Measurements from ENCODE around the gene TEAD3.

Gene TEAD3

DNA sequence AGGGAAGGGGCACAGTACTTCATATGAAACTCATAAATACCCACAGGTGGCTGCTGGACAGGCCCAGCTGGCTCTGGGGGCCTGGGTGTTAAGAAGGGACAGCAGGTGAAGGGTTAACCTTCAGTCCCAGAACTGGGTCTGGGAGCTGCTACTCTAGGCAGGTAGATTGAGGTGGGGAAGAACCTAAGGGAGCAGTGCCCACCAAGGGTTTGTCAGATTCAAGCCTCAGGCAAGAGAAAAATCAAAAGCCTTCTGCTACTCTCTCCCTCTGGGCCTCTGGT is 23.1 kb downstream of the TEAD3 start:
- Histone ChIP-seq H3K36me3 (ENCODE audit: insufficient read depth, low read length) (peaks cover 48% of the 10 kb centered on the region), H3K27me3 (ENCODE audit: insufficient read depth, low read length) (no peaks in the 10 kb centered on the region), H3K4me3 (ENCODE audit: low read length) (no peak overlapping the region), H2AFZ (ENCODE audit: low read depth, low read length) (no peak overlapping the region), H3K9me3 (ENCODE audit: low read length) (no peaks in the 10 kb centered on the region), H3K4me1 (ENCODE audit: insufficient read depth, low read length) (peaks cover 24% of the 10 kb centered on the region)

DNA sequence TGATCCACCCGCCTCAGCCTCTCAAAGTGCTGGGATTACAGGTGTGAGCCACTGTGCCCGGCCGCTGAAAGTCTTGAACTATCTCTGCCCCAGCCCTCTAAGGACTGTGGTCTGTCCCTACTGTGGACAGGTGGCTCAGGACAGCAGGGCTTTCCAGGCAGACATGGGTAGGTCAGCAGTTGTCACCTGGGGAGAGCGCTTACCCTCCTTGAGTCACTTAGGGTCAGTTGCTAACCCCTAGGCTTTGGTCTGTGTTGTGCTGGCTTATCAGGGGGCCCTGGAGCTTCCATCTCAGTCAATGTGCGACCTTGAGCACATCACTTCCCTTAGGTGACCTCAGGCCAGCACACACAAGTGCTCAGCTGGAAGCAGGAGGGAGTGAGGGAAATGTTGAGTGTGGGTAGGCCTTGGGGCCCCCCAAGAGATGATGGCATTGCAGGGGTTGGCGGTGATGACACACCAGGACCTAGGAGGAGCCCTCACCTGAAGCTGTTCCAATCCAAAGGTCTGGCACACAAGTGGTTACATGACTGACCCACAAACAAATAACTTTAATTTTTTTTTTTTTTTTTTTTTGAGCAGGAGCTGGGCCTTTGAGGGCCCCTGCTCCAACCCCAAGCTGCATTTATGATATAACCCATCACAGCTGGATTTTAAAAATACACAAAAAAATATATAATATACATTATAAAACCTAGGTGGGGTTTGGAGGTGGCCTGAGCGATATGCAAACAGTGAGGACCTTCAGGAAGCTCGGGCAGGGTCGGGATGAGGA is 23.6 kb downstream of the TEAD3 start:
- Histone ChIP-seq H3K4me3 (ENCODE audit: low read length) (no peak overlapping the region), H3K9me3 (ENCODE audit: low read length) (no peaks in the 10 kb centered on the region), H3K36me3 (ENCODE audit: insufficient read depth, low read length) (peaks cover 48% of the 10 kb centered on the region), H2AFZ (ENCODE audit: low read depth, low read length) (no peak overlapping the region), H3K27me3 (ENCODE audit: insufficient read depth, low read length) (no peaks in the 10 kb centered on the region), H3K4me1 (ENCODE audit: insufficient read depth, low read length) (peaks cover 24% of the 10 kb centered on the region)

DNA sequence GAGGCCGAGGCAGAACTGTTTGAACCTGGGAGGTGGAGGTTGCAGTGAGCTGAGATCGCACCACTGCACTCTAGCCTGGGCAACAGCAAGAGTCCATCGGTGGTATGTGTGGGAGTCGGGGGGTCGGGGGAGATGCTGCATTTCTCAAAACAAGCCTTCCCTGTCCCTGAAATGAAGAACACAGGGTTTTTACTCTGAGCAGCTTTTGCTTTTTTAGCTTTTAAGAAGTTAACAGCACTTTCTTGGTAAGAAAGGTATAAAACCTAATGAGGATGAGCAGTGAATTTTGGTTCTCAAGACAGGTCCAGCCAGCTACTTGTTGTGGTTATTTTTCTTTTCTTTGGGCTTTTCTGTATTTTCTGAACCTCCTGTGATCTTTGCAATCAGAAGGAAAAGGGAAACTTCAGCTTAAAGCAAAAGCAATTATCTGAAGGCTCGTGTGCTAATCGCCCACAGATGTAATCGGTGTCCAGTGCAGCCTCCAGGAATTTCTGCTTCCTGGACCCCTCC is 25.0 kb downstream of the TEAD3 start:
- H3K4me1 ChIP-seq (ENCODE audit: insufficient read depth, low read length): peaks cover 18% of the 10 kb centered on the region

DNA sequence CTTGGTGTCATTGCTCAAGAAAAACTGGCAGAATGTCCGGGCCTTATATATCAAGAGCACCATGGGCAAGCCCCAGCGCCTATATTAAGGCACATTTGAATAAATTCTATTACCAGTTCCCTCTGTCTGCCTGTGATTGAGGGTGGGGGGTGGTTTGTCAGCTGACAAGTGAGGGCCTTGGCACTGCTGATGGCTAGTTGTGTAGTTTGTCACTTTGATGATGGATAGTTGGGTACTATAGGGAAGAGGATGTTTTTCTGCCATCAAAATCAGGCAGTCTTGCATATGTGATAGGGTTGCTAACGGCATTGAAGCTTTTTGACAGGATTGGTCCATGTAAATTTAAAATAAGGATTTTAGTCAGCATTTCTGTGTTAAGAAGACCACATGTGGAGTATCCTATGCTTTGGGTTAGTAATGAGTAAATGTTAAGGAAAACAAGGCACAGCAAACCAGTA is 26.2 kb downstream of the TEAD3 start:
- H3K36me3 ChIP-seq (ENCODE audit: insufficient read depth, low read length): peaks cover 49% of the 10 kb centered on the region
- no peak overlapping the region for H3K4me3 ChIP-seq (ENCODE audit: low read length)
- no peaks in the 10 kb centered on the region for H3K27me3 ChIP-seq (ENCODE audit: insufficient read depth, low read length)
- no peaks in the 10 kb centered on the region for H3K9me3 ChIP-seq (ENCODE audit: low read length)
- no peak overlapping the region for H2AFZ ChIP-seq (ENCODE audit: low read depth, low read length)
- peaks cover 18% of the 10 kb centered on the region for H3K4me1 ChIP-seq (ENCODE audit: insufficient read depth, low read length)

More for the DNA sequence above, 25.0 kb downstream of the TEAD3 start:
- Histone ChIP-seq H3K4me3 (ENCODE audit: low read length) (no peak overlapping the region), H2AFZ (ENCODE audit: low read depth, low read length) (no peak overlapping the region), H3K36me3 (ENCODE audit: insufficient read depth, low read length) (peaks cover 49% of the 10 kb centered on the region), H3K27me3 (ENCODE audit: insufficient read depth, low read length) (no peaks in the 10 kb centered on the region), H3K9me3 (ENCODE audit: low read length) (no peaks in the 10 kb centered on the region)

DNA sequence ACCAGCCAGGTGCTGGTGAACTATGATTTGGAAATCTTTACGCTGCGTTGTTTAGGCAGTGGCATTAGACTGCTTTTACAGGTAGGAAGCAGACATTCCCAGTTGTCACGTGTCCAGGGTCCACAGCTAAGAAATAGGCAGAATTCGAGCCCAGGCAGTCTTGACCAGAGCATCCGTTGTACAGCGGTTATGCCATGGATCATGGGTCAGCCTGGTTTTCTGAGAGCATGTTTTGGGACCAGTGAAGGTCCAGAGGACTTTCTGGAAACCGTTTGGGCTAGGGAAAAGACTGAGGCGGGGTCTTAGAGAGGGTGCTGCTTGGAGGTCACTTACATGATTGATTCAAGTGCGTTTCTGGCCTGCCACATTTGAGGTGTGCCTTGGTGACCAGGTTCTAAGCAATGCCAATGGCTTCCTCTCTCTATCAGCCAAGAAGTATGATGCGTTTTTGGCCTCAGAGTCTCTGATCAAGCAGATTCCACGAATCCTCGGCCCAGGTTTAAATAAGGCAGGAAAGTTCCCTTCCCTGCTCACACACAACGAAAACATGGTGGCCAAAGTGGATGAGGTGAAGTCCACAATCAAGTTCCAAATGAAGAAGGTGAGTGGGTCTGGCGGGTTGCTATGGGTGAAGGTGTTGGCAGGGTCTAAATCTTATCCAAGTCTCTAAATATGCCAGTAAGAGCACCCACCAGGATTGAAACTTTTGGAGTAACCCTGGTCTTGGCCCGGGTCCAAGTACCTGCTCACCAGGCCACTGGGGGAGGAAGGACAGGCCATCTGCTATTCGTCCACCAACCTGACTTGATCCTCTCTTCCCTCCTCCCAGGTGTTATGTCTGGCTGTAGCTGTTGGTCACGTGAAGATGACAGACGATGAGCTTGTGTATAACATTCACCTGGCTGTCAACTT is 26.9 kb downstream of the TEAD3 start:
- peaks cover 18% of the 10 kb centered on the region for H3K4me1 ChIP-seq (ENCODE audit: insufficient read depth, low read length)
- no peak overlapping the region for H2AFZ ChIP-seq (ENCODE audit: low read depth, low read length)
- H3K27me3 ChIP-seq (ENCODE audit: insufficient read depth, low read length): no peaks in the 10 kb centered on the region
- H3K9me3 ChIP-seq (ENCODE audit: low read length): no peaks in the 10 kb centered on the region
- H3K36me3 ChIP-seq (ENCODE audit: insufficient read depth, low read length): peaks cover 42% of the 10 kb centered on the region
- H3K4me3 ChIP-seq (ENCODE audit: low read length): peak overlapping the region; percentile 62

DNA sequence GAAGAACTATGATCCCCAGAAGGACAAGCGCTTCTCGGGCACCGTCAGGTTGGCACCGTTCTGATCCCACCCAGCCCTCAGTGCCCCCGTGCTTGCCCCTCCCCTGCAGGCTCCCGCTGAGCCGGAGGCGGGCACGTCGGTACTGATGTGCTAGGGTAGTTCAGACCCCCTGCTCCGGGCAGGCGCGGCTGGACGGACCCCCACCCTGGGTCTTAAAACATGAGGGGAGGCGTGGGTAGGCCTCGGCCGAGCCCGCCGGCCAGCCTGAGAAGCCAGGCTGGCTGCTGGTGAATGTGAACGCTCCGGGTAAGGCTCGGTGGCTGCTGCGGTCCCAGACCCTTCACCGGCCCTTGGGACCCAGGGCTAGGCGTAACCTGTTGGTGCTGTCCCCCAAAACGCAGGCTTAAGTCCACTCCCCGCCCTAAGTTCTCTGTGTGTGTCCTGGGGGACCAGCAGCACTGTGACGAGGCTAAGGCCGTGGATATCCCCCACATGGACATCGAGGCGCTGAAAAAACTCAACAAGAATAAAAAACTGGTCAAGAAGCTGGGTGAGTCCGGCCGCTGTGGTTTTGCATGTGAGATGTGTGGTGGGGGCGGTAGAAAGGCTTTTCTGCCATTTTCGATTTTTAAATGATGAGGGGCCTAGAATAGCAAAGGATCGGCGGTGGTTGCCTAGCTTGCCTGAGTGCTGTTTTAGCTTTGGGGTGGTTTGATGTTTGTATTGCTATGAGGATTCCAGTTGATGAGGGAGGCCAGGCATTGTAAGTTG is 27.7 kb downstream of the TEAD3 start:
- peaks cover 40% of the 10 kb centered on the region for H3K36me3 ChIP-seq (ENCODE audit: insufficient read depth, low read length)
- H3K9me3 ChIP-seq (ENCODE audit: low read length): no peaks in the 10 kb centered on the region
- H3K27me3 ChIP-seq (ENCODE audit: insufficient read depth, low read length): no peaks in the 10 kb centered on the region
- H3K4me3 ChIP-seq (ENCODE audit: low read length): peak overlapping the region; percentile 62
- H2AFZ ChIP-seq (ENCODE audit: low read depth, low read length): no peak overlapping the region
- H3K4me1 ChIP-seq (ENCODE audit: insufficient read depth, low read length): peaks cover 18% of the 10 kb centered on the region

DNA sequence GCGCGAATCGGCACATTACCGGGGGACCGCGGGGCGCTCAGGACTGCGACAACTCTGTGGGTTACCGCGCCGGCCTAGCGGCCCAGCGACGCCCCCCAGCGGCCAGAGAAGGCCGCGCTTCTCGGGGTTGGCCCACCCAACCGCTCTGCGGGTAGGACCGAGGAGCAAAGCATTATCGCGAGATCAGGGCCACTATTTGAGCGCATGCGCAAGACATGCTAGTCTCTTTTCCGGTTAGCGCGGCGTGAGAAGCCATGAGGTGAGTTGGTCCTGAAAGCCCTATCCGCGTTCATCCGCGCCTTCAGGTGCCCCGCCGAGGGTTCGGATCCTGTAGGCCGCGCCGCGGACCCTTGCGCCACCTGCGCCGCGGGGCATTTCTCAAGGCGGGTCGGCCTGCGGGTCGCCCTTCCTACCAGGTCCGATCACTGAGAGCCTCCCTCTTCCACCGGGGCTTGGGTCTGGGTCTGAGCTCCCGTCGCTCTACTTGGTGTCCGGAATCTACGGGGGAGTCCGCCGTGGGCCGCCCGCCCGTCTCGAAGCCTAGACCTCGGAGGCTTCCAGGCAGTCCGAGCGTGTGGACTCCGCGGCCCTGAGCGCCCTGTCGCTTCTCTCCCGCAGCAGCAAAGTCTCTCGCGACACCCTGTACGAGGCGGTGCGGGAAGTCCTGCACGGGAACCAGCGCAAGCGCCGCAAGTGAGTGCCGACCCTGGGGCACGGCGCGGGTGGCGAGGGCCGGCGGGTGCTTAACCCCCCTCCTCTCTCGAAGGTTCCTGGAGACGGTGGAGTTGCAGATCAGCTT is 28.5 kb downstream of the TEAD3 start, which contains the start of gene RPL10A:
RPL10A (plus strand) TSS at position 221 of the 799 bp plus-strand sequence; CDS start at position 255, 34 bp downstream.
- Histone ChIP-seq H3K27me3 (ENCODE audit: insufficient read depth, low read length) (no peaks in the 10 kb centered on the region), H3K36me3 (ENCODE audit: insufficient read depth, low read length) (peaks cover 40% of the 10 kb centered on the region), H3K4me3 (ENCODE audit: low read length) (peak within 1 kb of the TSS; percentile 62), H2AFZ (ENCODE audit: low read depth, low read length) (no peak within 1 kb of the TSS), H3K9me3 (ENCODE audit: low read length) (no peaks in the 10 kb centered on the region), H3K4me1 (ENCODE audit: insufficient read depth, low read length) (peaks cover 18% of the 10 kb centered on the region)

DNA sequence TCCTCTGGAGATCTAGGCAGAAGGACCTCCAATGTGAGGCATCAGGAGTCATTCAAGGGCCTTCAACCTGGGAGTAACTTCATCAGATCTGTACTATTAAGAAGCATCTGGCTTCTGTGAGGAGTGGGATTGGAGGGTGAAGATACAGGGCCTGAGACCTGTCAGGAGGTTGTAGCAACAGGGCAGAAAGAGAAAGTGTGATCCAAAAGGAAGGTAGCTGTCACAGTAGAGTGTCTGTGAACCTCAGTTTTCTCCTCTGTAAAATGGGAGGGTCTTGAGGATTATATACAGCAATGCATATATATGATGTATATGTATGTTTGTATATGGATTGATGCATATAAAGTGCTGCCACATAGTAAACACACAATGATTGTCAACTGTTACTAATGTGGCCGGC is 31.2 kb downstream of the TEAD3 start:
- H3K36me3 ChIP-seq (ENCODE audit: insufficient read depth, low read length): peaks cover 26% of the 10 kb centered on the region

DNA sequence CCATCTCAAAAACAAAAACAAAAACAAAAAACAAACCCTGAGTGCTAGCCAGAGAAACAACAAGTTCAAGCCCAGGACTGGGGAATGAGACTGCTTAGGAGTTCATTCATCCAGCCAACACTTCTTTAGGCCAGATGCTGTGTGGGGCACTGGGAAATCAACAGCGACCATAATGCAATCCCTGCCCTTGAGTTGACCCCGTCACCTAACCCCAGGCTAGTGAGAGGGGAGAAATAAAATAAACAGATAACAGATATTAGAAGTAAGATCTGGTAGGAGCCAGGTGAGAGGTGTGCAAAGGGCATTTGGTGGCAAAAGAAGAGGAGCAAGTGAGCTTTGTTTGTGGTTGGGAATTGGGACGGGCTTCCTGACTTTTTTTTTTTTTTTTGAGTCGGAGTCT is 33.6 kb downstream of the TEAD3 start:
- no peaks in the 10 kb centered on the region for H3K27me3 ChIP-seq (ENCODE audit: insufficient read depth, low read length)
- H3K9me3 ChIP-seq (ENCODE audit: low read length): no peaks in the 10 kb centered on the region
- H3K4me1 ChIP-seq (ENCODE audit: insufficient read depth, low read length): no peaks in the 10 kb centered on the region
- no peak overlapping the region for H3K4me3 ChIP-seq (ENCODE audit: low read length)
- peaks cover 29% of the 10 kb centered on the region for H3K36me3 ChIP-seq (ENCODE audit: insufficient read depth, low read length)
- no peak overlapping the region for H2AFZ ChIP-seq (ENCODE audit: low read depth, low read length)

More for the DNA sequence above, 31.2 kb downstream of the TEAD3 start:
- Histone ChIP-seq H3K4me3 (ENCODE audit: low read length) (no peak overlapping the region), H2AFZ (ENCODE audit: low read depth, low read length) (no peak overlapping the region), H3K4me1 (ENCODE audit: insufficient read depth, low read length) (peaks cover 13% of the 10 kb centered on the region), H3K9me3 (ENCODE audit: low read length) (no peaks in the 10 kb centered on the region), H3K27me3 (ENCODE audit: insufficient read depth, low read length) (no peaks in the 10 kb centered on the region)

DNA sequence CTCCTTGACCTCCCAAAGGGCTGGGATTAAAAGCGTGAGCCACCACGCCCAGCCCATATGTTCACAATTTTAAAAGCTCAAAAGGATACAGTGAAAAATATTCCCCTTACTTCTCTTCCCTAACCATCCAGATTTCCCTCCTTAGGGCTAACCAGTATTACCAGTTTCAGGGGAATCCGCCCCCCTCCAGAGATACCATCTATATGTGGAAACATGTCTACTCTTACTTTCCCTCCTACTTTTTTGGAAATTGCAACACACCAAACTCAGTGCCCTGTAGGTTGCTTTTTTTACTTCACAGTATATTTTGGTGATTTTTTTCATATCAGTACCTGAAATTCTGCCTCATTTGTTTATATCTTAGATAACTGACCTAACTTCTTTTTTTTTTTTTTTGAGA is 35.6 kb downstream of the TEAD3 start:
- Histone ChIP-seq H2AFZ (ENCODE audit: low read depth, low read length) (no peak overlapping the region), H3K36me3 (ENCODE audit: insufficient read depth, low read length) (peaks cover 31% of the 10 kb centered on the region), H3K4me3 (ENCODE audit: low read length) (no peak overlapping the region), H3K9me3 (ENCODE audit: low read length) (no peaks in the 10 kb centered on the region), H3K27me3 (ENCODE audit: insufficient read depth, low read length) (no peaks in the 10 kb centered on the region), H3K4me1 (ENCODE audit: insufficient read depth, low read length) (no peaks in the 10 kb centered on the region)

DNA sequence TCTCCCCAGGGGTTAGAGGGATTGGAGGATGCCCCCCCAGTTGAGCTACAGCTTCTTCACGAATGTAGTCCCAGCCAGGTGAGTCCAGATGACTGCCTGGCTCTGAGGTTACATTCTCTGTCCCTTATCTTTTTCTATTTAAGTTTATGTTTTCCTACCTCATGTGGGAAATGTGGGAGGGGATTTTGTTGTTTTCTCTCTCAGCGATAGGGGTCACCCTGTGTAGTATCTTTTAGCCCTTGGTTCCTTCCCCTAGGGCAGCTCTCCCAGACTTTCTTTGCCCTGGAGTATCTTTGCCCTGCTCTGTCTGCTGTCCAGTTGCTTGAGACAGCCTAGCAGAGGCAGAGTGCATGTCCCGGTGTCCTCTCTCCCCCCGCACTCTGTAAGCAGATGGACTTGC is 39.0 kb downstream of the TEAD3 start:
- Histone ChIP-seq H3K36me3 (ENCODE audit: insufficient read depth, low read length) (peaks cover 31% of the 10 kb centered on the region), H3K9me3 (ENCODE audit: low read length) (no peaks in the 10 kb centered on the region), H2AFZ (ENCODE audit: low read depth, low read length) (no peak overlapping the region), H3K27me3 (ENCODE audit: insufficient read depth, low read length) (no peaks in the 10 kb centered on the region), H3K4me1 (ENCODE audit: insufficient read depth, low read length) (peaks cover 19% of the 10 kb centered on the region), H3K4me3 (ENCODE audit: low read length) (no peak overlapping the region)
